GM15510 (cell line): ENCODE results near the gene CORO1C.

Experiments
- POLR2A ChIP-seq: IDR thresholded peaks from 3 replicates; pipeline ENCODE4 v1.6.1; 2011; ENCODE audit warnings: borderline replicate concordance; ENCODE audit not compliant: insufficient read length; ENCODE audit errors: extremely low read depth

The CORO1C gene

DNA sequence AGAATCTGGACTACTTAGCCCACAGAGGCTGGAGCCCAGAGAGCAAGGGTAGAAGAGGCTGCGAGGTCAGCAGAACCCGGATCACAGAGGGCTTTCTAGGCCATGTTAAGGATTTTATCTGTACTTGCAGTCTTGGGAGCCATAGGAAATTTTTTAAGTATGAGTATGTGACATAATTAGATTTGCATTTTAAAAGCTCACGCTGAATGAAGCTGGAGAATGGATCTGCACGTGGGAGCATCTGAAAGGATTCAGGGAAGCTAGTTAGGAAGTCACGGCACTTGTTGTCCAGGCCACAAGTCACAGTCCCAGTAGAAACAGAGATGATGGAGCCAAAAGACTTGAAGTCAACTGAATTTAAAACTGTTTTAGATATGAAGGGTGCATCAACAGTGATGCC lies 14.1 kb downstream of the CORO1C start:
- no peak for TF ChIP-seq POLR2A

DNA sequence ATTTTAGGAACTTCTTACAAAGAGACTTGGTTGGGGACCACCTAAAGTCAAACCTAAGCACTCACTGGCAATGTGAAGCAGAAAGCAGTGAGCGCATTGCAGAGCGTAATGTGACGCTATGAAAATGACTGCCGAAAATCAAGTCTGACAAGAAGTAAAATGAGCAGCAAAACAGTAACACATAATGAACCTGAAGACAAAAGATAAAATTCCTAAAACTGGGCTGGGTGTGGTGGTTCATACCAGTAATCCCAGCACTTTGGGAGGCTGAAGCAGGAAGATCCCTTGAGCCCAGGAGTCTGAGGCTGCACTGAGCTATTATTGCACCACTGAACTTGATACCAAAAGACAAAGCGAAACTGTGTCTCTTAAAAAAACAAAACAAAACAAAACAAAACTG lies 16.5 kb downstream of the CORO1C start:
- no peak for TF ChIP-seq POLR2A

DNA sequence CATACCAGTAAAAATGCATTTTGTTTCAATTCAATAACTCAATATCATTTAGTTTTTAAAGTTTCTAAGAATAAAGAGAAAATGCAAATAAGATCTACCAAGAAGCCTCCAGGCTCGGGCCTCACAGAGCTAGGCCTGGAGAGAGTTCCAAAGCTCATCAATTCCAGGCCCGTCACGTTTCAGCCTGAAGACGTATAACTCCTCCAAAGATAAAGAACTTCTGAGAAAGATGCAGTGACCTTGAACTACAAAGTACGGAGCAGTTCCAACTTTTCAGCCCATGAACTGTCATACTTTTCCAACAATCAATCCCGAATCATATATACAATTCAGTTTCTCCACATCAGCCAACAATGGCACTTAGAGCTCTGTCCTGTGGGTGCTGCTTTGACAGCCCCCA lies 17.8 kb downstream of the CORO1C start:
- no peak for TF ChIP-seq POLR2A

DNA sequence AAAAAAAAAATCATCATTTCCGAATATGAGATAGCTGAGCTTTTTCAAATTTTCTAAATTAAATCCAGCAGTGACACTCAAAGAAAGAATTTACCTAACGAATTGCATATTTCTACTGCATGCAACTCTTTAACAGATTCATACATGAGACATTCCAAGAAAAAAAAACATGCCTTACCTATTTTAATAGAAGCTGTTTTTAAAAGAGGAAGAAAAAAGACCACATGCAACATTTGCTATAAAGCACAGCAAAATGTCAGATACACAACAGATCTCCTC lies 18.5 kb downstream of the CORO1C start:
- TF ChIP-seq POLR2A: no peak

DNA sequence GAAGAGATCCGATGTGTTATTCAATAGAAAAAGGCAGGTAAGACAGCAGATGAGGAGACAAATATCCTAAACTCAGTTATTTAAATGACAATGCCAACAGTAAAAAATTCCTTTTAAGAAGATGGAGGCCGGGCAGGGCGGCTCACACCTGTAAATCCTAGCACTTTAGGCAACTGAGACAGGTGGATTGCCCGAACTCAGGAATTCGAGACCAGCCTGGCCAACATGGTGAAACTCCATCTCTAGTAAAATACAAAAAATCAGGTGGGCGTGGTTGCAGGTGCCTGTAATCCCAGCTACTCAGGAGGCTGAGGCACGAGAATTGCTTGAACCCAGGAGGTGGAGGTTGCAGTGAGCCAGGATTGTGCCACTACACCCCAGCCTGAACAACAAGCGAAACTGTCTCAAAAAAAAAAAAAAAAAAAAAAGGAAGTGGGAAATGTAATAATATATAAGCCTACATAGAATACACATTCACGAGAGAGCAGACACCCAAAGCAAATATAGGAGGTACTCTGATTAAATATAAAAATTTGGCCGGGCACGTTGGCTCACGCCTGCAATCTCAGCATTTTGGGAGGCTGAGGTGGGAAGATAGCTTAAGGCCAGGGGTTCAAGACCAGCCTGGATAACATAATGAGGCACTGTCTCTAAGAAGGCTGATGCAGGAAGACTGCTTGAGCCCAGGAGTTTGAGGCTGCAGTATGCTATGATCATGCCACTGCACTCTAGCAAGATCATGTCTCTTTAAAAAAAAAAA lies 19.0 kb downstream of the CORO1C start:
- TF ChIP-seq POLR2A: no peak

DNA sequence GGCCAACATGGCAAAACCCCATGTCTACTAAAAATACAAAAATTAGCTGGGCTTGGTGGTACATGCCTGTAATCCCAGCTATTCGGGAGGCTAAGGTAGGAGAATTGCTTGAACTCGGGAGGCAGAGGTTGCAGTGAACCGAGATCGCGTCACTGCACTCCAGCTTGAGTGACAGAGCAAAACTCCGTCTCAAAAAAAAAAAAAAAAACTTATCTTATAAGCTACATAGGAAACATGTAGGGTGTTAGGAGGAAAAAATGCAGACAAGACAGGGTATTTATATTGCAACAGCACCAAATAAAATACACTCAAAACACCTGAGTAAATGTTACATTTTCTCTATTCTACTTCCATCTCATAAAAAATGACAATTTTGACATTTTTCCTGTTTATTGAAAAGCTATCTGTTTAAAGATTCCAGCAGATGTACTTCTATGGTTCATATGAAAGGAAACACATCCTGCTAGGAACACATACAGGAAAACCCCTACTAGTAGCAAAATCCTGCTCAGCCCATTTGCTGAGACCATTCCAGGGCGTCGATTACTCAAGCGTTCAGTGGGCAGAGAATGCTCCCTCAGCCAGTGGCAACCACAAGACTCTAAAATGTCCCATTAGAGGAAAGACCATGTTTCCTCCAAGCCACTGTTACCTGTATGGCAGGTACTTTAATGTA lies 19.7 kb downstream of the CORO1C start:
- TF ChIP-seq POLR2A: no peak

DNA sequence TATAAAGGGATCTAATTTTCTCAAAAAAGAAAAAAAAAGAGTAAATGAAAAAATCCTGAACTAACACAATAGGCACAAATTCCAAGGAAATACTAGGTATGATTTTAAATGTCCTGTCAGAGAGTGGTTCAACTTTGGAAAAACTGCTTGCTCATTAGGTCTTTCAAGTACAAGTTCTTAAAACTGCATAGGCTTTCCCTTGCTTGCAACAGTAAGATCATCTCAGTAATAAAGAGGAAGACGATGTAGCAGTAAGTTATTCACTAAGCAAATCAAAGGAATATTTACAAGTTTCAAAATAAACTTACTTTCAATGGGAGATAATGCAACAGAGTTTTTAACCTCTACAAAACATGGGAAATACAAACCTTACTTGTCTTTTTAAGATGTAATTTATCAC lies 21.6 kb downstream of the CORO1C start:
- TF ChIP-seq POLR2A: no peak

DNA sequence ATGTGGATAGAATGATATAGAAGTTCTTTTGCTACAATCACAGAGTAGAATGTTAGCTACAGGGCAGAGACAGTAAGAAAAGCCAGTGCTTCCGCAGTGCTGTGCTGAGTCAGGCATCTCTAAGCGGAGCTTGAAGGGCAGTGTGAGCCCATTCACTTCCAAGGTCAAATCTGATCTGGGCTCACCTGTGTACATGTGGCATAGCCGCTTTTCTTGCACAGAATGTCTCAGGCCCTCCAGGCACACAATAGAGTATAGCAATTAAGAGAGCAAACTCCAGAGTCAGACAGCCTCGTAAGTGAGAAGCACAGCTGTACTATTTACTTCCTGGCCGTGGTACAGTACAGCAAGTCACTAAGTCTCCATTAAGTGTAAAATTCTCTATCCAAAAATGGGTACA lies 26.8 kb downstream of the CORO1C start:
- no peak for TF ChIP-seq POLR2A

DNA sequence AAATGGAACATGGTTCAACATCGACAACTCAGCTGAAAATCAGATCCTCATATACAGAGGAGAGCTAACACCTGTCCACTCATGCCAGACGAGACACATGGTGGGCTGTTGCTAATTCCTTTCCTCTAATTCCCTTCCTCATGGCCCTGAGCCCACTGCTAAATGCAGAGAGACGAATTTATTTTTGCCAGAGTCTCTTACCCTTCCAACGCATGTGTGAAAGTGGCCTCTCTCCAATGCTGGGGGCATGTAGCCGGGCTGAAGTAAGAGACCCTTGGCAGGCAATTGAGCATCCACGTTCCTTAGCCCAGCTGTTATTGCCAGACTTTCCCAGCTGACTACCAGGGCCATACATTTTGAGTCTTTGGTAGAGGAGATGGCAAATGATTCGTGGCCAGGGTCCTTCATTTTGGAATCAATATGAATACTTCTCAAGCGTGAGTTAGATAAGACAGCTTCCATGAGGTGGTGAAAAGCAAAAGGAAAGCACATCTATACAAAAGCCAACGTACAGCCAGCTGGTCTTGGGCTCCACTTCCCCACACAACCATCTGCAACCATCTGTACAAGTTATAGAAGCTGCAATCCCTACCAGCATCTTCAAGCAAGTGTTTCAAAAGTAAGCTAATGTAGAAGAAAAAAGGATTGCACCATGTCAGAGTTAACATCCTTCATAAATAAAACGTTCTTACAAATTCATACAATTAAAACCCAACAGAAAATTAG lies 28.6 kb downstream of the CORO1C start:
- no peak for TF ChIP-seq POLR2A

DNA sequence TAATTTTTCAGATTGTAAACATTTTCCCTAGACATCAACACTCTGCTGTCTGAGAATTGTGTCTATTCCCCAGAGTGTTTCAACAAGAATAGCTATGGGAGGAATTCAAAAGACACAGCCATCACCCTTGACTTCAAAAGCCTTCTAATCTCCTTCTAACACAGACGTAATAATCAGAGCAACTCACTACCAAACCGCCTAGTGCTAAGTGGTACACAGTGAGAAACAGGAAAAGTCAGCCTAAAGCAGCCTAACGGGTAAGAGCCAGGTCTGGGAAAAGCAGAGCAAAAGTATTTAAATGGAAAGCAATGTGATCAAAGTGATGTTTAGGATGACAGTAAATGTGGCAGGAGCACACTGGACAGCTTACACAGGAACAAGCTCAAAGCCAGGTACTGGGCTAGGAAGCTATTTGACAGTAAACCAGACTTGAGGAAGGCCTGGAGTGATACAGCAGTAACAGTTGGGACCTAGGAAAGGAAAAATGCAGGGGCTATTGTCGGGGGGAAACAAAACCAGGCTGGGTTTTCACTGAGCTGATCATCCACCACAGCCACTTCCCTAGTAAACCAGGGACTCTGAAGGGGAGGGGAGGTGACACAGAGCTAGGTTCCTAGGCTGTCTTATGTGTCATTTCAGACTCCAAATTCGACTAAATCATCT lies 29.4 kb downstream of the CORO1C start:
- no peak for TF ChIP-seq POLR2A

DNA sequence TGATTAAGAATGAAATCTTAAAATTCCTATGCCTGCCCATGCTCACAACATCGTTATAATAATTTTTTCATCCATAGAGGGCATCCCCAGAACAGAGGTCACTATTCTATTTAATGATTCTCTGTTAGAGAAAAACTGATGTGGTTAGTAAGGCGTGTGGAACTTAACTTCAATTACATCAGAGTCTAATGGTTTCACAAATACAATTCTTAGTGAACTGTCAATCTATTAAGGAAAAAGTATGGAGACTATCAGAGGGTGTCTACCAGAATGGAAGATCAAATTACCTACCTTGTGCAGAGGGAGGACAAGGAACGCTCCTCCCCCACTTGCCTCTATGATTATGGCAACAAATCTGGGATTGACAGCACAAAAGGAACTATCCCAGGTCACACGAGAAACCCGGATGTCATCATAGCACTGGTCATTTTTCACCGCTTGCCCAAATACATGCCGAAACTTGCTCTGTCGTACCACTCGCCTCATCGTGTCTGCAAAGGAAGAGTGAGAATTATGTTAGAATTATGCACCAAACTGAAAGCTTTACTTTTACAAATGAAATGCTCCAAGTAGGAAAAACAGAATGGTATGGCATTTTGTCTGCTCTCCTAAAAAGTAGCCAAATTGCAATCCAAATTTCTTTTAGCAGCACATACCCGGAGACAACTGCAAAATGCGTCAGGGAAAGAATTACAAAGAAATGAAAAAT lies 30.3 kb downstream of the CORO1C start:
- no peak for TF ChIP-seq POLR2A

DNA sequence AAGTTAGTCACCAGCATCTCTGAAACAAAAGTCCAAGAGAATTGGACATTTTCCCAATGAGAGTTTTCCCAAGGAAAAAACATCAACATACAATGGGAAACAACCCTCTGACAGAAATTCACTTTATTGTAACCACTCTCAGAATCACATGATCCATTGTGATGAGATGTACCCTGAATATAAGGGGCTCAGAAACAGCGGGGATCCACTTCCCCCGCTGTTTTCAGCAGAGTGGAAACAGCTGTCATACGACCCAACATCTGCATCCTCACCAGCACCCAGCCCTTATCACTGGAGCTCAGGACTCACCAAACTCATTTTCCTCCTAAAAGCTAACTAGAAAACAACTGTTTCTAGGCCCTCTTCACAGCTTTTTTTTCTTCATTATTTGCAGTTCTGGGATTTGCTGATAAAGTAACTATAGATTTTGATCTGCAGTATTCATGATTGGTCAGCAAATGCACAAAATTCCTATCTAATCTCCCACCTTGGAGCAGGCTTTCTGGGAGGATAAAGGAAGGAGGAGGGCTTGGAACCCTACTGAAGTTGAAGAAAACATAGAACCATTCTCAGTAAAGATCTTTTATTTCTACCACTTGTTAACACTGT lies 31.3 kb downstream of the CORO1C start:
- no peak for TF ChIP-seq POLR2A

DNA sequence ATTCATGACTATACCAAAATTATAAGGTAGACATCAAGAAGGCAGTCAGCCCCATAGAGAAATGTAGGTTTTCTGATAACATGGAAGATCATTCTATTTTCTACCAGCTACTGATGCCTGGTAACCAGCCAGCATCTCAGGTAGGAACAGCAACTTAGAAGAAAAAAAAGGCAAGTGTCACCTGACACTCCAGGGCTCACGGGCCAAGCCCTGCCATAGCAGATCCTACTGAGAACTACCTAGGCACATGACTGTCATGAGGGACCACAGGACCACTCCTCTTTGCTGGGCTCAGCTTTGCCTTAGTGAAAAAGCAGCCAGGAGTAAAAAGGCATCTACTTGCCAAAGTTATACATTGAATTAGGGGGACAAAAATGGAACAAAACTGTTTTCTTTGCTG lies 33.4 kb downstream of the CORO1C start:
- TF ChIP-seq POLR2A: no peak

DNA sequence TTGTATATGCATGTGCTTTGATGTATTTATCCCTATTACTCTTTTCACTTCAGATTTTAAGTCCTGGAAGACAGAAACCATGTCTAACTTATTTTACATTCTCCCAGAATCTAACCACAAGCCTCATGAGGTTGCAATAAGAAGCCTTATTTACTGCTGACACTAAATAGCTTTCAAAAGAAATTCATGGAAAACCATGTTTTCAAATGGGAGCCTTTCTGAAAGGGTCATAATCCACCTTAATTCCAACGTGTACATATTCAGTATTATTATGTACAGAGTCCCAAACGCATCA lies 34.4 kb downstream of the CORO1C start:
- TF ChIP-seq POLR2A: no peak
